Measurements from ENCODE around the gene IQCE. TPM values are rescaled to one million over a fixed set of nuclear protein-coding genes. Genes with fewer than 3 reads are reported as not detected.
A peak's percentile ranks its signal among the peaks of the same experiment; 100 is the strongest.

IQCE gene
- polyA plus RNA-seq, 3 donors, result 1.8 to 8.4 (median 3.0) TPM

- Histone ChIP-seq H3K4me1 (ENCODE audit: control insufficient read depth in 1 of 2, insufficient read depth in 2 of 2, low read length in 2 of 2) (peaks cover 3 to 11% of the 10 kb centered on the region in 2 donors), H3K27me3 (ENCODE audit: control insufficient read depth in 2 of 2, insufficient read depth in 2 of 2, low read length in 2 of 2) (no peaks in the 10 kb centered on the region), H3K9me3 (replicated peaks in 1 of 2; ENCODE audit: control insufficient read depth in 1 of 2, insufficient read depth in 1 of 2, low read length in 2 of 2) (no peaks in the 10 kb centered on the region), H4K20me1 (ENCODE audit: insufficient read depth, low read length) (peaks cover 54% of the 10 kb centered on the region), H3K79me2 (ENCODE audit: insufficient read depth, low read length) (peaks cover 9% of the 10 kb centered on the region), H3K4me3 (replicated peaks in 1 of 3; ENCODE audit: low read depth in 2 of 3, low read length in 3 of 3) (no peak overlapping the region), H3K4me2 (replicated peaks; ENCODE audit: extremely low read depth, low read length, poor library complexity, severe bottlenecking) (no peak overlapping the region), H2AFZ (ENCODE audit: insufficient read depth, low read depth, low read length, poor library complexity, severe bottlenecking) (no peak overlapping the region), H3K36me3 (replicated peaks in 1 of 2; ENCODE audit: control insufficient read depth in 1 of 2, insufficient read depth in 2 of 2, low read length in 2 of 2) (peaks cover 74 to 90% of the 10 kb centered on the region in 2 donors), H3K27ac (ENCODE audit: low read depth in 1 of 2, low read length in 2 of 2) (no peak overlapping the region), H3K9ac (ENCODE audit: insufficient read depth, low read length, poor library complexity, severe bottlenecking) (no peak overlapping the region)
- Mint-ChIP-seq H3K27me3 (ENCODE audit: low read depth in 3 of 3) (peaks cover 0 to 6% (median 1%) of the 10 kb centered on the region in 3 donors), H3K4me1 (peaks cover 15% of the 10 kb centered on the region), H3K9me3 (no peaks in the 10 kb centered on the region), H3K27ac (peak overlapping the region; percentile 26 to 71 (median 46)), H3K4me3 (no peak overlapping the region), H3K36me3 (peaks cover 45 to 99% of the 10 kb centered on the region in 2 donors)
- 96% methylated on average over 9 of the region's 23 CpGs for WGBS (ENCODE audit: insufficient coverage)
- DNase-seq, result peak in 1 of 3 donors; percentile 1
- TF ChIP-seq, protein P1, sequence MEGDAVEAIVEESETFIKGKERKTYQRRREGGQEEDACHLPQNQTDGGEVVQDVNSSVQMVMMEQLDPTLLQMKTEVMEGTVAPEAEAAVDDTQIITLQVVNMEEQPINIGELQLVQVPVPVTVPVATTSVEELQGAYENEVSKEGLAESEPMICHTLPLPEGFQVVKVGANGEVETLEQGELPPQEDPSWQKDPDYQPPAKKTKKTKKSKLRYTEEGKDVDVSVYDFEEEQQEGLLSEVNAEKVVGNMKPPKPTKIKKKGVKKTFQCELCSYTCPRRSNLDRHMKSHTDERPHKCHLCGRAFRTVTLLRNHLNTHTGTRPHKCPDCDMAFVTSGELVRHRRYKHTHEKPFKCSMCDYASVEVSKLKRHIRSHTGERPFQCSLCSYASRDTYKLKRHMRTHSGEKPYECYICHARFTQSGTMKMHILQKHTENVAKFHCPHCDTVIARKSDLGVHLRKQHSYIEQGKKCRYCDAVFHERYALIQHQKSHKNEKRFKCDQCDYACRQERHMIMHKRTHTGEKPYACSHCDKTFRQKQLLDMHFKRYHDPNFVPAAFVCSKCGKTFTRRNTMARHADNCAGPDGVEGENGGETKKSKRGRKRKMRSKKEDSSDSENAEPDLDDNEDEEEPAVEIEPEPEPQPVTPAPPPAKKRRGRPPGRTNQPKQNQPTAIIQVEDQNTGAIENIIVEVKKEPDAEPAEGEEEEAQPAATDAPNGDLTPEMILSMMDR (IDR thresholded peaks at IDR 0.05), result no peak
- intact Hi-C loops (cut with micrococcal nuclease), result loop anchor here in 1 of 2 donors (5.0 kb wide), 1 partner anchor 103 kb away; no protein-coding TSS in a partner anchor
Measured at GRCh38 chr7:2544541-2545188, 14.1 kb upstream of the IQCE start.

DNA sequence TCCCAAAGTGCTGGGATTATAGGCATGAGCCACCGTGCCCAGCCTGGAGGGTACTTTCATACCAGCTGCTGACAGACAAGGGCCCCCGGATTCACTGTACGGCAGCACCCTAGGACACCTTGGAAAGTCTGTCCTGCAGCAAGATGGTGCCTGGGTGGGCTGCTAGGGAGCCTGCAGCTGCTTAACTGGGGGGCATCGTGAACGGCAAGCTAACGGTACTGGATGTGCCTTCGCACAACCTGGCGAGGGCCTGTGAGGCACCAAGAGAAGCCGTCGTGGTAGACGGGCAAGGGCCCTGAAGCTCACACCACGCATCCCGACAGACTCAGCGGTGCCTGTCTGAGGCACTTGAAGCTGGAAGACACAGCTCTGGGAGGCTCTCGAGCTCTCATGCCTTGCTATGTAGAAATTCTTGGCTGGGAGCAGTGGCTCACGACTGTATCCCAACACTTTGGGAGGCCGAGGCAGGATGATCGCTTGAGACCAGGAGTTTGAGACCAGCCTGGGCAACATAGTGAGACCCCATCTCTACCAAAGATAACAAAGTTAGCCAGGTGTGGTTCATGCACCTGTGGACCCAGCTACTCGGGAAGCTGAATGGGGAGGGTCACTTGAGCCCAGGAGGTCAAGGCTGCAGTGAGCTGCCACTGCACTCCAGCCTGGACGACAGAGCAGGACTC is 12.9 kb upstream of the IQCE start:
- H3K79me2 ChIP-seq (ENCODE audit: insufficient read depth, low read length), result peaks cover 14% of the 10 kb centered on the region
- H3K9me3 Mint-ChIP-seq, result no peaks in the 10 kb centered on the region
- peak overlapping the region in 2 of 7 donors; percentile 41 to 60 for H3K27ac Mint-ChIP-seq
- peaks cover 0 to 2% (median 1%) of the 10 kb centered on the region in 3 donors for H3K27me3 Mint-ChIP-seq (ENCODE audit: low read depth in 3 of 3)
- no peak overlapping the region for H3K4me2 ChIP-seq (replicated peaks; ENCODE audit: extremely low read depth, low read length, poor library complexity, severe bottlenecking)
- H3K27ac ChIP-seq (ENCODE audit: low read depth in 1 of 2, low read length in 2 of 2), result no peak overlapping the region
- intact Hi-C loops (cut with micrococcal nuclease), result no loop called here
- peaks cover 15% of the 10 kb centered on the region for H3K4me1 Mint-ChIP-seq
- H3K4me3 ChIP-seq (replicated peaks in 1 of 3; ENCODE audit: low read depth in 2 of 3, low read length in 3 of 3), result no peak overlapping the region
- H3K36me3 Mint-ChIP-seq, result peaks cover 50 to 97% of the 10 kb centered on the region in 2 donors
- no peaks in the 10 kb centered on the region for H3K27me3 ChIP-seq (ENCODE audit: control insufficient read depth in 2 of 2, insufficient read depth in 2 of 2, low read length in 2 of 2)
- H3K4me1 ChIP-seq (ENCODE audit: control insufficient read depth in 1 of 2, insufficient read depth in 2 of 2, low read length in 2 of 2), result peaks cover 3 to 11% of the 10 kb centered on the region in 2 donors
- TF ChIP-seq, protein P1 (IDR thresholded peaks at IDR 0.05), result no peak
- no peak overlapping the region for H3K9ac ChIP-seq (ENCODE audit: insufficient read depth, low read length, poor library complexity, severe bottlenecking)
- WGBS (ENCODE audit: insufficient coverage), result 98% methylated on average over 17 of the region's 20 CpGs
- H4K20me1 ChIP-seq (ENCODE audit: insufficient read depth, low read length), result peaks cover 46% of the 10 kb centered on the region
- peaks cover 74 to 87% of the 10 kb centered on the region in 2 donors for H3K36me3 ChIP-seq (replicated peaks in 1 of 2; ENCODE audit: control insufficient read depth in 1 of 2, insufficient read depth in 2 of 2, low read length in 2 of 2)
- peak in 1 of 3 donors; percentile 2 for DNase-seq
- no peak overlapping the region for H2AFZ ChIP-seq (ENCODE audit: insufficient read depth, low read depth, low read length, poor library complexity, severe bottlenecking)
- no peaks in the 10 kb centered on the region for H3K9me3 ChIP-seq (replicated peaks in 1 of 2; ENCODE audit: control insufficient read depth in 1 of 2, insufficient read depth in 1 of 2, low read length in 2 of 2)
- no peak overlapping the region for H3K4me3 Mint-ChIP-seq

Data from CD14-positive monocyte (primary cell).